Suprapubic skin (tissue), 4 donors: Measurements from ENCODE around the gene COL4A1. TPM values are rescaled to one million over a fixed set of nuclear protein-coding genes. Genes with fewer than 3 reads are reported as not detected.
A peak's percentile ranks its signal among the peaks of the same experiment; 100 is the strongest.

Experiments used
- DNase-seq, 2 donors: peaks; one replicate each; pipeline ENCODE4 v3.0.0-alpha.2; 2019; ENCODE audit warnings: low spot score in 2 of 2
- H3K27ac ChIP-seq: fragments of 200-600 bp; sonication (generic); one replicate; pipeline ENCODE4 v1.5.1; 2019
- H3K27me3 ChIP-seq: fragments of 200-600 bp; sonication (generic); one replicate; pipeline ENCODE4 v1.5.1; 2019
- H3K36me3 ChIP-seq: fragments of 200-600 bp; sonication (generic); one replicate; pipeline ENCODE4 v1.5.1; 2019
- H3K4me1 ChIP-seq: fragments of 200-600 bp; sonication (generic); one replicate; pipeline ENCODE4 v1.5.1; 2019
- H3K4me3 ChIP-seq: fragments of 200-600 bp; sonication (generic); one replicate; pipeline ENCODE4 v1.5.1; 2019; ENCODE audit warnings: mild to moderate bottlenecking
- H3K9me3 ChIP-seq: fragments of 200-600 bp; sonication (generic); one replicate; pipeline ENCODE4 v1.5.1; 2019
- EP300 ChIP-seq: sonication (generic); formaldehyde crosslinking; IDR thresholded peaks from one replicate; pipeline ENCODE4 v1.6.1; 2017; ENCODE audit warnings: antibody characterized with exemption
- POLR2A ChIP-seq, 2 donors: fragments of 450-650 bp; IDR thresholded peaks; one replicate each; pipeline ENCODE4 v1.6.1; 2017; ENCODE audit warnings: antibody characterized with exemption in 2 of 2, mild to moderate bottlenecking in 2 of 2, moderate library complexity in 2 of 2
- POLR2AphosphoS5 ChIP-seq, 3 donors: sonication (generic); formaldehyde crosslinking; IDR thresholded peaks; one replicate each; pipeline ENCODE4 v1.6.1; 2017; ENCODE audit warnings: antibody characterized with exemption in 3 of 3
- WGBS: methylation state at CpG from one replicate; pipeline ENCODE4 v1.1.5; 2018; 5-methylcytosine and 5-hydroxymethylcytosine counted together
- total RNA-seq, 4 donors: library from RNA; depleted of rRNA; stranded (reverse); fragments of >200 nt; gene quantifications; one replicate each; pipeline ENCODE4 v1.1.0, GENCODE V29; 2016
- TF ChIP-seq, protein P1 (sequence below), 2 donors: fragments of 200-600 bp in 1 of 2; fragments of 450-650 bp in 1 of 2; sonication (generic) in 1 of 2; IDR thresholded peaks; one replicate each; pipeline ENCODE4 v1.5.1; 2016 to 2019; ENCODE audit warnings: antibody characterized with exemption in 2 of 2, mild to moderate bottlenecking in 1 of 2, moderate library complexity in 1 of 2

The COL4A1 gene
- total RNA-seq, 4 donors from 2014 or later = 36.7 to 60.8 (median 43.6) TPM

DNA sequence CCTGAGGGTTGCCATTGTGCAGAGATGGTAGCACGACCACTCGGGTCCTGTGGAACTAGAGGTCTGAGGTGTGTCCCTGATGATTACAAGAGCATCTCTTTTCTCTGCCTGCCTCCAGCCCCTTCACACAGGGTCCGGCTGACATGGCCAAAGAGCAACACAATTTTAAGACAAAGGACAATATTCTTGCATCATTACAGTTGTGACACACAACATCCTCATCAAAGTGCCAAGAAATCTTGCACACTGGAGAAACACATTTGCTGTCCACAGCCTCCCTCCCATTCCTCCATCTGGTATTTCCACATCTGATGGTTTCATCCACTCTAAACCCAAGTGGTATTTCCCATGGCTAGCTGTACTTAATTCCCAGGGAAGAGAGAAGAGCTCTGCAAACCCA, 12.8 kb downstream of the COL4A1 start:
- H3K36me3 ChIP-seq = no peaks in the 10 kb centered on the region
- H3K27me3 ChIP-seq = peaks cover 8% of the 10 kb centered on the region
- 74% methylated on average over 3 of the region's 3 CpGs for WGBS
- H3K4me3 ChIP-seq = no peak overlapping the region
- no peak for TF ChIP-seq EP300
- TF ChIP-seq POLR2AphosphoS5 (IDR thresholded peaks at IDR 0.05) = peak in 2 of 3 donors; percentile 51 to 93
- TF ChIP-seq POLR2A (IDR thresholded peaks at IDR 0.05) = no peak
- TF ChIP-seq, protein P1, sequence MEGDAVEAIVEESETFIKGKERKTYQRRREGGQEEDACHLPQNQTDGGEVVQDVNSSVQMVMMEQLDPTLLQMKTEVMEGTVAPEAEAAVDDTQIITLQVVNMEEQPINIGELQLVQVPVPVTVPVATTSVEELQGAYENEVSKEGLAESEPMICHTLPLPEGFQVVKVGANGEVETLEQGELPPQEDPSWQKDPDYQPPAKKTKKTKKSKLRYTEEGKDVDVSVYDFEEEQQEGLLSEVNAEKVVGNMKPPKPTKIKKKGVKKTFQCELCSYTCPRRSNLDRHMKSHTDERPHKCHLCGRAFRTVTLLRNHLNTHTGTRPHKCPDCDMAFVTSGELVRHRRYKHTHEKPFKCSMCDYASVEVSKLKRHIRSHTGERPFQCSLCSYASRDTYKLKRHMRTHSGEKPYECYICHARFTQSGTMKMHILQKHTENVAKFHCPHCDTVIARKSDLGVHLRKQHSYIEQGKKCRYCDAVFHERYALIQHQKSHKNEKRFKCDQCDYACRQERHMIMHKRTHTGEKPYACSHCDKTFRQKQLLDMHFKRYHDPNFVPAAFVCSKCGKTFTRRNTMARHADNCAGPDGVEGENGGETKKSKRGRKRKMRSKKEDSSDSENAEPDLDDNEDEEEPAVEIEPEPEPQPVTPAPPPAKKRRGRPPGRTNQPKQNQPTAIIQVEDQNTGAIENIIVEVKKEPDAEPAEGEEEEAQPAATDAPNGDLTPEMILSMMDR (IDR thresholded peaks at IDR 0.05) = no peak
- peaks cover 8% of the 10 kb centered on the region for H3K4me1 ChIP-seq
- no peak for DNase-seq
- H3K9me3 ChIP-seq = no peaks in the 10 kb centered on the region
- no peak overlapping the region for H3K27ac ChIP-seq

DNA sequence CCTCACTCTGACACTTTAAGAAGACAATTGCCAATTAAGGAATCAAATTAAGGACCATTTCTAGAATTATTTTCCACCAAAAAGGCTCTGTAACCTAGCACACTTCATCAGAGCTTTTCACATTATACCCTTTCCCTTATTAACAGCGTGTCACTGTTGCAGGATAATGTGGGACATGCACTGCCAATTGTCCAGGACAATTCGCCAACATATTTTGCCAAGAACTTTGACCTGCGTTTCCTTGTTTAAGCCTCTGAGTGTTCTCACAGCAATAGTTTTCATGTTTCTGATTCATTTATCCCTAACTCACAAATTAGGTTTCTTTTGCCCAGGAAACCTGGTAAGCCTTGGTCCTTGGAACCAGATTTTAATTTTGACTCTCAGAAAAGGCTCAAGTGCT, 13.3 kb downstream of the COL4A1 start:
- Histone ChIP-seq H3K9me3 (no peaks in the 10 kb centered on the region), H3K27me3 (peaks cover 3% of the 10 kb centered on the region), H3K27ac (no peak overlapping the region), H3K4me3 (no peak overlapping the region), H3K36me3 (no peaks in the 10 kb centered on the region), H3K4me1 (peaks cover 8% of the 10 kb centered on the region)
- 75% methylated on average over 3 of the region's 3 CpGs for whole genome bisulfite sequencing
- TF ChIP-seq EP300 = no peak
- TF ChIP-seq POLR2A (IDR thresholded peaks at IDR 0.05) = no peak
- TF ChIP-seq, protein P1 (IDR thresholded peaks at IDR 0.05) = no peak
- no peak for TF ChIP-seq POLR2AphosphoS5 (IDR thresholded peaks at IDR 0.05)
- no peak for DNase-seq

DNA sequence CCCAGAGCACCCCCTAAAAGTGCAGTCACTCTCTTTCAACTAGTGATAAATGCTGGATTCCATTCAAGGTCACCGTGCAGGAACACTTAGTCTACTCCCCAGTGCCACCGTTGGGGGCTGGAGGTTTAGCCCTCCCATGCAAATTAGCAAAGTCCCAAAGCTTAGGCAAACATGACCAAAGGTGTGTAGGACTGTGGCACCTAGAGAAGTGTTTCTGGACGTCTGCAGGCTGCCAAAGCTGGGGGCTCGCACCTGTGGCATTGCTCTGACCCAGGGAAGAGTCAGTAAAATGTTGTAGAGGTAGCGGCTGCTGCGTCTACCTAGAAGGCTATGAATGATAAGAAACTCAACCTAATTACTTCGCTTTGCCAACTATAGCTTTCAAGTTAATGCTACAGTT, 13.9 kb downstream of the COL4A1 start:
- WGBS = 93% methylated on average over 7 of the region's 7 CpGs
- Histone ChIP-seq H3K36me3 (no peaks in the 10 kb centered on the region), H3K4me3 (no peak overlapping the region), H3K27ac (no peak overlapping the region), H3K9me3 (no peaks in the 10 kb centered on the region), H3K4me1 (peaks cover 8% of the 10 kb centered on the region), H3K27me3 (no peaks in the 10 kb centered on the region)
- no peak for DNase-seq
- TF ChIP-seq EP300 = no peak
- TF ChIP-seq POLR2AphosphoS5 (IDR thresholded peaks at IDR 0.05) = no peak
- TF ChIP-seq POLR2A (IDR thresholded peaks at IDR 0.05) = no peak
- TF ChIP-seq, protein P1 (IDR thresholded peaks at IDR 0.05) = no peak

DNA sequence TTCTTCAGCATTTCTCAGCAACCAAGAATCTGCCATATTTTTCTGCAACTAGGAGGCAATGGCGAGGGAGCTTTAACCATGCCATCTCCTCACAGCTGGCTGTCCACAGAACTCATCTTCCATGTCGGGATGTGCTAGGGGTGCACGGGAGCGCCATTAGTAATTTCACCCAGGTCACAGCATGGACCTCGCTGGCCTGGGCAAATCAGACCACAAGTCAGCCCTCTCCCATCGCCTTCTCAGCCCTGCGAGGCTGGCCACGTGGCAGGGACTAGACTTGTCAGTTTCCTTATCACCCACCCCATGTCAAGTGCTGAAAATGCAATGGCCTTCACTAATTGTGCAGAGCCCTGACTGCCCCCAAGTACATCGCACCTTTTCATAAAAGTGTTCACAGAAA, 15.7 kb downstream of the COL4A1 start:
- Histone ChIP-seq H3K27ac (no peak overlapping the region), H3K4me1 (peaks cover 18% of the 10 kb centered on the region)
- TF ChIP-seq POLR2A (IDR thresholded peaks at IDR 0.05) (no peak), EP300 (no peak), POLR2AphosphoS5 (IDR thresholded peaks at IDR 0.05) (no peak)
- TF ChIP-seq, protein P1 (IDR thresholded peaks at IDR 0.05) = no peak

DNA sequence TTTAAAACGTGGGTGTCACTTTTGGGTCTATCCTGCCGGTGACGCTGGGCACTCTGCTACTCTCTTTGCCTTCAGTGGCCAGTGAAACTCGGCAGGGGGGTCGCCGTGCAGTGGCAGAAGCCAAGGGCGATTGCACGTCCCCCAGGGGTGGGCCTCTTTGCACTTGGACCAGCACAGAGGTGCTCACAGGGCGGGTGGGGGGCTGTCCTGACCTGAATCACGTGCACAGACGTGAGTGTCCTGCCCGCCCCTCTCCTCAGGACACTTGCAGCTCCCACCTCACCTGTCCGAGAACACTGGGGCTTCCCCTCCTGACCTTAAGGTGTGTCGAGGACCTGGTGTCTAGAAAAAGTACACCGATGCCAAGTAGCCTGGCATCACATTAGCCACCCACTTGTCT, 16.1 kb downstream of the COL4A1 start:
- no peak overlapping the region for H3K27ac ChIP-seq
- no peaks in the 10 kb centered on the region for H3K9me3 ChIP-seq
- TF ChIP-seq EP300 (no peak), POLR2AphosphoS5 (IDR thresholded peaks at IDR 0.05) (no peak), POLR2A (IDR thresholded peaks at IDR 0.05) (no peak)
- TF ChIP-seq, protein P1 (IDR thresholded peaks at IDR 0.05) = no peak
- H3K4me1 ChIP-seq = peaks cover 18% of the 10 kb centered on the region
- H3K27me3 ChIP-seq = no peaks in the 10 kb centered on the region
- DNase-seq = no peak
- H3K36me3 ChIP-seq = no peaks in the 10 kb centered on the region
- H3K4me3 ChIP-seq = no peak overlapping the region
- WGBS = 74% methylated on average over 15 of the region's 15 CpGs

More for the DNA sequence above, 15.7 kb downstream of the COL4A1 start:
- WGBS = 92% methylated on average over 9 of the region's 9 CpGs
- H3K36me3 ChIP-seq = no peaks in the 10 kb centered on the region
- DNase-seq = no peak
- no peaks in the 10 kb centered on the region for H3K27me3 ChIP-seq
- H3K9me3 ChIP-seq = no peaks in the 10 kb centered on the region
- no peak overlapping the region for H3K4me3 ChIP-seq
